HG03103 (cell line): ENCODE measurements around the gene POLN.
A peak's percentile ranks its signal among the peaks of the same experiment; 100 is the strongest.
"Not testable (repeated sequence)": the region's sequence is repeated elsewhere in the genome, so short reads cannot be mapped to it uniquely, and the experiment has no call there.

ENCODE experiments used
- ATAC-seq: cut with Tn5 transposase; IDR thresholded peaks from one replicate; pipeline ENCODE4 v1.9.1; 2021; ENCODE audit warnings: low read depth; ENCODE audit not compliant: unreplicated experiment

Gene POLN

DNA sequence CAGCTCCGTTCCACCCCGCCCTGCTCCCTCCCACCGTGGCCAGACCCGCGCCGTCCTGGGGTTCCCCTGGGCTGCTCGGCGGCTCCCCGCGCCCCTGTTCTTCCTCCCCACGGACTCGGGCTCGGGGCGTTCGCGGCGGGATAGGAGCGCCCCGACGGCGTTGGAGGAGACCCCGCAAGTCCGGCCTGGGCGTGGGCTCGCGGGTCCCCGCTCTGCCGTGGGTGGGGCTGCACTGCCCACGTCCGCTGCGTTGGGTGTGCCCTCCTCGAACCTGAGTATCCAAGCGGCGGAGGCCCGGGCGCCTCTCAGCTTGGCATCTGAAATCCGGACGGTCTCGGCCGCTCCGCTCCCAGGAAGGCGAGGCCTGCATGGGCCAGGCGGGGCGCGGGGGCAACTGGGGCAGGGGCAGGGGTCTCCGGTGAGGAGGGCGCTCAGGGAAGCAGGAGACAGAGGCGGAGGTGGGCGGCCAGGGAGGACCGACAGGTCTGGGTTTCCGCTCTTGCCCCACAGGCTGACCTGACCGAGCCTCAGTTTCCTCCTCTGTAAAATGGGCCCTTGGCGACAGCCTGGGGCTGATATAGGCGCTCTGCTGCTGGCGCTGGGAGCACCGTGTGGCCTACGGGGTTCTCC is 194.8 kb downstream of the POLN start:
- no peak for ATAC-seq

DNA sequence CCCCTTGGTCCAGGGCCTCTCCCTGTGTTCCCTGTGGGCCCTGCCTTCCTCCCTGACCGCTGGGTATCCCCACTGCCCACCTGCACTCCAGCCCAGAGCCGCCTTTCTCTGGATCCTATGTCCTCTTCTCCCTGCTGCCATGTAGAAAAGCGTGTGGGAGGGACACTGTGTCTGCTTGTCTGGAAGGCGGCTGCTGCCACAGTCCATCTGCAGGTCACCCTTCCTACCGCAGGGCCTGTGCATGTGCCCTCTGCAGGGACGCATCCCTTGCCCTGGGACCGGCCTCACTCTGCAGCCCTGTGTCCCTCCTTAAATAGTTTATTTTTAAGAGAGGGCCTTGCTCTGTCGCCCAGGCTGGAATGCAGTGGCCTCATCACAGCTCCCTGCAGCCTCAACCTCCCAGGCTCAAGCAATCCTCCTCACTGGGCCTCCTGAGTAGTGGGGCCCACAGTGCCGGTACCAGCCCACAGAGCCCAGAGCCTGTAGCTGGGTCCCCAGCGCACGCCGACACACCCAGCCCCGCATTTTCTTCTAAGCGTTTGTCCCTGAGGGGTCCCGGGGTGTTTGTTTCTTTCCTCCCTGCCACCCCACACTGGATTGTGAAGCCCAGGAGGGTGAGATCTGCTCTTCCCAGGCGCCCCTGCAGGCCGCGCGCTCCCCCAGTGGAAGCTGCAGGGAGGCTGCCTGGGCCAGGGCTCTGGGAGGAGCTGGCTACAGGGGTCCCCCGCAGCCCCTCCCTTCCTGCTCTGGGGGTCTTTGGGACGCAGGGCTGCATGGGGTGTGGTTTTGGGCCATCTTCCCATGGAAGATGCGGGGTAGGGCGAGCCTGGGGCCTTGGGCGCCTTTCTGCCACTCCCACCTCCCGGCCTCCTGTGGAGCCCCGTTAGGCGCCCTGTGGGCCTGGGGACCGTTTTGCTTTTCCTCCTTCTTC is 195.6 kb downstream of the POLN start:
- no peak for ATAC-seq

GRCh38 chr4:2045518-2045951 is 196.4 kb downstream of the POLN start:
- ATAC-seq, result no peak

- no peak for ATAC-seq
These were observed 197.1 kb downstream of the POLN start for GRCh38 chr4:2044542-2045517.

DNA sequence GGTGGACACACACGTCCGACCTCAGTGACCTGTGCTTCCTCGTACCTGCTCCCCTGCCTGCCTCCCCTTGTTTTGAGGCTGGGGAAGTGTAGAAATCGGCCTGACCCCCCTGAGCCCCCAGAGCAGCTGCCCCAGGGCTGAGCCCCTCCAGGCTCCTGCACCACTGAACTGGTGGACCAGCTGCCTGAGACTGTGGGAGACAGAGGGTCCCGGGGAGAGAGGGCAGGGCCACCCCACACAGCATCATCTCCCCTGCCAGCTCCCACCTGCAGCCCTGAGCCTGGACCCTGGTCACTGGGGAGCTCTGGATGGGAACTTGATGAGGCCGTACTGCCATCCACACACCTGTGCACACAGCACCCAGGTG is 197.8 kb downstream of the POLN start:
- ATAC-seq, result no peak

- ATAC-seq, result no peak
These were observed 198.4 kb downstream of the POLN start for GRCh38 chr4:2043396-2044118.

- no peak for ATAC-seq
These were observed 198.9 kb downstream of the POLN start for GRCh38 chr4:2042947-2043395.

- ATAC-seq, result peak; percentile 31
These were observed 199.5 kb downstream of the POLN start for GRCh38 chr4:2042204-2042946.

- peak; percentile 72 for ATAC-seq
These were observed 200.4 kb downstream of the POLN start for GRCh38 chr4:2041239-2042130.

DNA sequence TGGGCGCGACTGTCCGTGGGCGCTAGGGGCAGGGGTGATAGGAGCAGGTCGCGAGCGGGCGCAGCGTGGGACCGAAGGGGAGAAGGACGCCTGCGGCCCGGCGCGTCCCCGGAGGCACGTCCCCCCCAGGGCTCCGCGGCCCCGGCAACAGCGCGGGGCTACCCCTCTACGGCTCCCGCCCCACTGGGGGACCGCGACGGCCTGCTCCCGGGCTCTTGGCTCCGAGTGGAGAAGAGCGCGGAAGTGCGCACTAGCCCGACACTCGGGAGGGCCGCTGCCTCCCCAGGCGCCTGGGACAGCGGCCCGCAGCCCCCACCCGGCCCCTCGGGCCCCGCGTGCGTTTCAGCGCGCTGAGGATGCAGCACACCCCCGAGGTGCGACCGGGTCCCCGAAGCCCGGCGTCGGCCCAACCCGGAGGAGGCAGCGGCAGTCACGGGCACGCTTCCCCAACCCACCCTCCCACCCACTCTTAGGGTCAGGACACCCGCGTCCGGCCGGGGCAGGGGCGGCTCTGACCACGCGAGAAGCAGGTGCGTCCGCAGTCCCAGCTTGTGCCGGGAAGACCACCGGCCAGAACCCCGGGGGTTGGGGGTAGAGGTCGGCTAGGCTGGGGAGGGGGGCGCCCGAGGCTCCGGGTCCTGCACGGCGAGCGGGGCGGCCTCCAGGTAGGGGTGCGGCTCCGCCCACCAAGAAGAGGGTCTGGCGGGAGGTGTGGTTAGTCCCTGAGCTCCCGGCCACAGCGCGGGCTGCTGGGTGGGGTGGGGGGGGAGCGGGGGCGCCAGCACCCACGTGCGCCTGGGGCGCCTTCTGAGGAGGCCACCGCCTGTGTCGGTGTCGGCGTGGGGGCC is 201.3 kb downstream of the POLN start:
- ATAC-seq, result no peak

DNA sequence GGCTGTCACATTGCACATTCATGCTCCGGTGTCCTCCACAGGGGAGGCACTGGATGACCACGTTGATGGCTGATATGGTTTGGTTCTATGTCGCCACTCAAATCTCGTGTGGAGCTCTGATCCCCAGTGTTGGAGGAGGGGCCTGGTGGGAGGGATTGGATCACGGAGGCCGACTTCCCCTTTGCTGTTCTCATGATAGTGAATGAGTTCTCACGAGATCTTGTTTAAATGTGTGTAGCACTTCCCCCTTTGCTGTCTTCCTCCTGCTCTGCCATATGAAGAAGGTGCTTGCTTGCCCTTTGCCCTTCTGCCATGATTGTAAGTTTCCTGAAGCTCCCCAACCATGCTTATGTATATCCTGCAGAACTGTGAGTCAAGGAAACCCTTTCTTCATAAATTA is 205.1 kb downstream of the POLN start:
- no peak for ATAC-seq

DNA sequence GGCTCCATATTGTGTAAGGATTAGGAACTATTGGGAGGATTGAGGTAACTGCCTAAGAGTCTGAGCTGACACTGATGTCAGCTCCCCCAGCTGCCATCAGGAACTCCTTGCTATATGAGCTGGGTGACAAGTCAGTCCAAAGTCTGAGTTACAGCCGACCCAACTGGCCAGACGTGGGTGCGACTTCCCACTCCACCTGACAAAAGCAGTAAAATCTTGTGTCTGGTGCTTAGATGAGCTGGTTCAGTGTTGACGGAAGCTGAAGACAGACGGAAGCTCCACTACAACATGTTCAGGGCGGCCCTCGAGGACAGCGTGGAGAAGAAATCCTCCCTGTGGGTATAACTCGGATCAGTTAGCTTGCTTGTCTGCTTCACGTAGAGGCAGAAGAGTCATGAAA is 205.6 kb downstream of the POLN start:
- no peak for ATAC-seq

DNA sequence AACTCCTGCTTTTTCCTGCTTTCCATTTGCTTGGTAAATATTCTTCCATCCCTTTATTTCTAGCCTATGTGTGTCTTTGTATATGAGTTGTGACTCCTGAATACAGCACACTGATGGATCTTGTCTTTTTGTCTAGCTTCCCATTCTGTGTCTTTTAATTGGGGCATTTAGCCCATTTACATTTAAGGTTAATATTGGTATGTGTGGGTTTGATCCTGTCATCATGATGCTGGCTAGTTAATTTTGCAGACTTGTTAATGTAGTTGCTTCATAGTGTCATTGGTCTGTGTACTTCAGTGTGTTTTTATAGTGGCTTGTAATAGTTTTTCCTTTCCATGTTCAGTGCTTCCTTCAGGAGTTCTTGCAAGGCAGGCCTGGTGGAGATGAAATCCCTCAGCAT is 210.8 kb downstream of the POLN start:
- not testable (repeated sequence) for ATAC-seq

DNA sequence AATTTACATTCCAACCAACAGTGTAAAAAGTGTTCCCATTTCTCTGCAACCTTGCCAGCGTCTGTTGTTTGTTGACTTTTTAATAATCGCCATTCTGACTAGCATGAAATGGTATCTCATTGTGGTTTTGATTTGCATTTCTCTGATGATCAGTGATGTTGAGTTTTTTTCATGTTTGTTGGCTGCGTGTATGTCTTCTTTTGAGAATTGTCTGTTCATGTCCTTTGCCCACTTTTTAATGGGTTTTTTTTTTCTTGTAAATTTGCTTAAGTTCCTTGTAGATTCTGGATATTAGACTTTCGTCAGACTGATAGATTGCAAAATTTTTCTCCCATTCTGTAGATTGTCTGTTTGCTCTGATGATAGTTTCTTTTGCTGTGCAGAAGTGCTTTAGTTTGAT is 214.8 kb downstream of the POLN start:
- not testable (repeated sequence) for ATAC-seq

DNA sequence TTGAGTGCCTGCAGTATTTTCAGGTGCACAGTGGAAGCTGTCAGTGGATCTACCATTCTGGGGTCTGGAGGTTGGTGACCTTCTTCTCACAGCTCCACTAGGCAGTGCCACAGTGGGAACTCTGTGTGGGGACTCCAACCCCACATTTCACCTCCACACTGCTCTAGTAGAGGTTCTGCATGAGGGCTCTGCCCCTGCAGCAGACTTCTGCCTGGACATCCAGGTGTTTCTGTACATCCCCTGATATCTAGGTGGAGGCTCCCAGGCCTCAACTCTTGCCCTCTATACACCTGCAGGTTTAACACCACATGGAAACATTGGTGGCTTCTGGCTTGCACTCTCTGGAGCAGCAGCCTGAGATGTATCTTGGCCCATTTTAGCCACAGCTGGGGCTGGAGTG is 216.1 kb downstream of the POLN start:
- no peak for ATAC-seq

DNA sequence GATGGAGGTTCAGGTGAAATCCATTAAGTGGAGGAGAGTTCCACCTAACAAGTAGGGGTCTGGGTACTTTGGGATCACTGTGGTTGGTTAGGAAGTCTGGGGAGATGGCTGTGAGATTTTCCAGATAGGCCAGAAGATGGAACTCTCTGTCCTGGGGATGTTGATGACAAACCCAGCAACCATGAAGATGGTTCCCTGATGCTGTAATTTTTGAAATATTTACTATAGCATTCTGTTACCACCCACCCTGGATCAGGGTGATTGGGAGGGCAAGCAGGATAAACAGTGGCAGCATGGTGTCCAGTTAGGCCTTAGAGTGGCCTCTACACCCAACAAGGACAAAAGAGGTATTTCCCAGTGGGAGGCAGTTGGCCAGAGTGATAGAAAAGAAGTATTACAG is 217.2 kb downstream of the POLN start:
- no peak for ATAC-seq
